Fibroblast of skin of scalp (primary cell): ENCODE data around the gene TBC1D3I. TPM values are rescaled to one million over a fixed set of nuclear protein-coding genes. Genes with fewer than 3 reads are reported as not detected.
"Not testable (repeated sequence)": the region's sequence is repeated elsewhere in the genome, so short reads cannot be mapped to it uniquely, and the experiment has no call there.

Source experiments
- DNase-seq: peaks from one replicate; pipeline ENCODE4 v3.0.0-alpha.2; 2013
- polyA plus RNA-seq, 2 experiments: library from polyadenylated mRNA; unstranded; fragments of 120-200 nt; gene quantifications; one replicate each; pipeline ENCODE4 v1.2.1, GENCODE V29; 2013; ENCODE audit not compliant: insufficient read length in 2 of 2

TBC1D3I gene
- polyA plus RNA-seq (2013, experiment 1 of 2; ENCODE audit: insufficient read length), result 0.25 TPM
- polyA plus RNA-seq (2013, experiment 2 of 2; ENCODE audit: insufficient read length), result not detected

DNA sequence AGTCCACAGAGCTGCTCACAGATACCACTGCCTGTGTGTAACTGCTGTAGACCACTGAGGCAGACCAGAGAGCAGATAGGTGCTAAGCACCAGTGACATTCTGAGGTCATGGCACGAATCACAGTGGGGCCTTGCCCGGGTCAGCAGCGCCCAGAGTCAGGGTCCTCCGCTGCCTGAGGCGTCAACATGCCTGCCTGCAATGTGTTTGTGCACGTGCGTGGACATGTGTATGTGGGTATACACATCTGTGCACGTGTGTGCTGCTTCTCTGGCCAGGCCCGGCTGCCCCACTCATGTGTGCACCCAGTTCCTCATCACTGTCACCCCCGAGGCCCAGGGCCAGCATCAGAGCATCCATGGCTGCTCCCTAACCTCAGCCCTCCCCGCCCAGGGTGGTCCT lies at the start of gene TBC1D3I:
Gene TBC1D3I (minus strand): TSS at position 101 of the 400 bp plus-strand sequence. CDS start 1,585 bp downstream, outside the sequence.
- DNase-seq, result not testable (repeated sequence)

DNA sequence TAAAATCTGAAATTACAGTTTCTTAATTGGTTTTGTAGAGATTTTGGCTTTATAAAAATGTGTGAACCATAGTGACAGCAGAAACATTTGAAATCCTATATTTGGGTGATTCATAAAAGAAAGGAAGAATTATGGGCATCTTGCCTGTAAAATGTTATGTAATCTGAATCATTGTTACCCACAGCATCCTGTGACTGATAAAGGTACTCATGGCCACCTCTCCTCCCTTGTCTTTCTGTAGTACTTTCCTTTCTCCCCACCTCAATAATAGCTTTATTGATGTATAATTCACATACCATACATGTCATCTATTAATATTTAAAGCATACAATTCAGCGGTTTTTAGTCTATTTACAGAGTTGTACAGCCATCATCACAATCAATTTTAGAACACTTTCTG lies 30.8 kb upstream of the TBC1D3I start:
- DNase-seq, result not testable (repeated sequence)

DNA sequence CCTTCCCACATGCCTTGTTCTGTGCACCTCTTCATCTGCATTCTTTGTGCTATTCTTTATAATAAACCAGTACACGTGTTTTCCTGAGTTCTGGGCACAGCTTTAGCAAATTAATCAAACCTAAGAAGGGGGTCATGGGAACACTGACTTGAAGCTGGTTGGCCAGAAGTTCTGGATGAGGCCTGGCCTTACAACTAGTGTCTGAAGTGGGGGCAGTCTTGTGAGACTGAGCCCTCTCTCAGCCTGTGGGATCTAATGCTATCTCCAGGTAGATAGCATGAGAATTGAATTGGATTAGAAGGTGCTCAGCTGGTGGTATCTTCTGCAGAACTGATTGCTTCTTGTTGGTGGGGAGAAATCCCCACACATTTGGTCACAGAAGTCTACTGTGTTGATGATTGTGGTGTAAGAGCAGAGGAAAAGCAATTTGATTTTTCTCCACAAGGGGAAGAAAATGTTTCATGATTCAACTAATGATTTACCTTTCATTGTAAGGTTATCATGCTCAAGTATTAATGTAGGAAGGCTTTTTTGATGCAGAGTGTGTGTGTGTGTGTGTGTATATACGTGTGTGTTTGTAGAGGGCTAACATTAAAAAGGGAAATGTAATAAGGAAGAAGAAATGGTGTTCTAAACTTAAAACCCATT lies 25.7 kb upstream of the TBC1D3I start:
- not testable (repeated sequence) for DNase-seq

DNA sequence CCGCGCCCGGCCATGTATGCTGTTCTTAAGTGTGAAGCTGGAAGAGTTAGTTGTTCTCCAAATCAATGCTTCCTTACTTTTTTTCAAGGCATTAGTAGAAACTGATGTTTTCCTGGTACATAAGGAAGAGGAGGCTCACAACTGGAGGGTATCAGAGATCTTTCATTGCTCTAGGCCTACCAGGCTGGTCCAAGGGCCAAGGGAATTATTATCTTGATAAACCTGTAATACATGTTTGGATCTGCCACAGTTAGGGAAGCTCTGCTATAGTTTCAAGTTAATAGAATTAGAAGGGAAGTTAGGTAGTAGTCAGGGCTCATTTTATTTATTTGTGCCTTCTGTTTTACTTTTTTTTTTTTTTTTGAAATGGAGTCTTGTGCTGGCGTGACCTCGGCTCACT lies 19.8 kb upstream of the TBC1D3I start:
- DNase-seq, result not testable (repeated sequence)

DNA sequence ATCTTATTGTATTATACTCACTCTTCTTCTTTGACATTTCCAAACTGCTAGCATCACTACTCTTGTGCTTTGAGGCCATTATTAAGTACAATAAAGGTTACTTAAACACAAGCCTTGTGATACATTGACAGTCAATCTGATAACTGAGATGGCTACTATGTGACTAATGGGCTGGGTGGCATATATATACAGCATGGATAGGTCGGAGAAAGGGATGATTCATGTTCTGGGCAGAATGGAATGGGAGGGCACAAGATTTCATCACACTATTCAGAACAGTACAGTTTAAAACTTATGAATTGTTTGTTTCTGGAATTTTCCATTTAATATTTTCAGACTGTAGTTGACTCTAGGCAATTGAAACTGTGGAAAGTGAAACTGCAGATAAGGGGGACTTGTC lies 18.9 kb upstream of the TBC1D3I start:
- DNase-seq, result not testable (repeated sequence)

DNA sequence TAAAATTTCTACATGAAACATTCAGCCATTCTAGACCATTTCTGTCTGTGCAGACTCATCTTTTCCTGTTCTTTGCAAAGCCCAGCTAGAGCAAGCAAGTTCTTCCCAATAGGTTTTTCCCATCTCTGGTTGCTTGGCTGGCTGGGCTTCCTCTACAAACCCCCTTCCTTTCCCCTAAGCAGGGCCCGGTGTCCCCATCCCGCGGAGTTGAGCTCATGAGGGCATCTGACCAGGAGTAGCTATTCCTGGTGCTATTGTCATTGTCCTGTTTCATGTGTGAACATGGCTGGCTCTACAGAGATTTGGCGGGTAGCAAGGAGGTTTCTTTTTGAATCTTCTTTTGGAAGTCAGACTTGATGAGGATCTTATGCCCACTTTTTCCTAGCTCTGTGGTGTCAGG lies 22.3 kb downstream of the TBC1D3I start:
- not testable (repeated sequence) for DNase-seq

DNA sequence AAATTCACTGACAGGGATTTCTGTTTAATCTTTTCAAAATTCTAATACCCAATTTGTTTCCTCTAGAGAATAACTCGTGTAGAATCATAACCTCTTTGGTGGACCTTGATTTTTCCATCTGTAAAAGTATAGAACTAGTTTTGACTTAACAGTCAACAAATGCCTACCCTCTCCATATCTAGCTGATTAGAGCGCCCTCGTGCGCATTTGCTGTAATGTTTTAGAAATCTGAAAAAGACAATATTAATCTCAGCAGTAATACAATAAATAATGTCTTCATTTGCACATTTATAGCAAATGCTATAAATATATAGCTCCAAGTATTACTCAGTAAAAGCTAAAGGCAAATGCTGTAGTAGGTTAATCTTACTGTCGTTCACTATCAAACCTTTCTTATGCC lies 34.7 kb downstream of the TBC1D3I start:
- not testable (repeated sequence) for DNase-seq

DNA sequence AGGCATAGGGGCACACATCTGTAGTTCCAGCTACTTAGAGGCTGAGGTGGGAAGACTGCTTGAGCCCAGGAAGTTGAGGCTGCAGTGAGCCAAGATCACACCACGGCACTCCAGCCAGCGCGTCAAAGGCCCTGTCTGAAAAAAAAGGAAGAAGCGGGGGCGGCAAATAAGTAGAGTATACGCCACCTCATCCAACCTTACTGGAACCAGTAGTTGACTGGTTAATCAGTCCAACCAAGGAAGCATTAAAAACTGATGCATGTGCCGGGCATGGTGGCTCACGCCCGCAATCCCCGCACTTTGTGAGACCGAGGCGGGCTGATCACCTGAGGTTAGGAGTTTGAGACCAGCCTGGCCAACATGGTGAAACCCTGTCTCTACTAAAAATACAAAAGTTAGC lies 41.4 kb downstream of the TBC1D3I start:
- not testable (repeated sequence) for DNase-seq

DNA sequence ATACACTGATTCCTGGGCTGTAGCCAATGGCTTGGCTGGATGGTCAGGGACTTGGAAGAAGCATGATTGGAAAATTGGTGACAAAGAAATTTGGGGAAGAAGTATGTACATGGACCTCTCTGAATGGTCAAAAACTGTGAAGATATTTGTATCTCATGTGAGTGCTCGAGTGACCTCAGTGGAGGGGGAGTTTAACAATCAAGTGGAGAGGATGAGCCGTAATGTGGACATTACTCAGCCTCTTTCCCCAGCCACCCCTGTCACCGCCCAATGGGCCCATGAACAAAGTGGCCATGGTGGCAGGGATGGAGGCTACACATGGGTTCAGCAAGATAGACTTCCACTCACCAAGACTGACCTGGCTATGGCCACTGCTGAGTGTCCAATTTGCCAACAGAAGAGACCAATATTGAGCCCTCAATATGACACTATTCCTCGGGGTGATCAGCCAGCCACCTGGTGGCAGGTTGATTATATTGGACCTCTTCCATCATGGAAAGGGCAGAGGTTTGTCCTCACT lies 42.7 kb downstream of the TBC1D3I start:
- DNase-seq, result not testable (repeated sequence)

DNA sequence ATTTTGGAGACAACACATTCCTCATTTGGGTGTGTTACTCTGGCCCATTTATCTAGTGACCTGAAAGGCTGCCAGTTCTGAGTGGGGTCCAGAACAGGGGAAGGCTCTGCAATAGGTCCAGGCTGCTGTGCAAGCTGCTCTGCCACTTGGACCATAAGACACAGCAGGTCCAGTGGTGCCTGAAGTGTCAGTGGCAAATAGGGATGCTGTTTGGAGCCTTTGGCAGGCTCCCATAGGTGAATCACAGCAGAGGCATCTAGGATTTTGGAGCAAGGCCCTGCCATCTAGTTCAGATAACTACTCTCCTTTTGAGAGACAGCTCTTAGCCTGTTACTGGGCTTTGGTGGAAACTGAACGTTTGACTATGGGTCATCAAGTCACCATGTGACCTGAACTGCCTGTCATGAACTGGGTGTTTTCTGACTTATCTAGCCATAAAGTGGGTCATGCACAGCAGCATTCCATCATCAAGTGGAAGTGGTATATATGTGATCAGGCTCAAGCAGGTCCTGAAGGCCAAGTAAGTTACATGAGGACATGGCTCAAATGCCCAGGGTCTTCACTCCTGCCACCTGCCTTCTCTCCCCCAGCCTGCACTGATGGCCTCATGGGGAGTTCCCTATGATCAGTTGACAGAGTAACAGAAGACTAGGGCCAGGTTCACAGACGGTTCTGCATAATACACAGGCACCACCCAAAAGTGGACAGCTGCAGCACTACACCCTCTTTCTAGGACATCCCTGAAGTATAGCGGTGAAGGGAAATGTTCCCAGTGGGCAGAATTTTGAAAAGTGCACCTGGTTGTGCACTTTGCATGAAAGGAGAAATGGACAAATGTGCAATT lies 43.4 kb downstream of the TBC1D3I start:
- not testable (repeated sequence) for DNase-seq

DNA sequence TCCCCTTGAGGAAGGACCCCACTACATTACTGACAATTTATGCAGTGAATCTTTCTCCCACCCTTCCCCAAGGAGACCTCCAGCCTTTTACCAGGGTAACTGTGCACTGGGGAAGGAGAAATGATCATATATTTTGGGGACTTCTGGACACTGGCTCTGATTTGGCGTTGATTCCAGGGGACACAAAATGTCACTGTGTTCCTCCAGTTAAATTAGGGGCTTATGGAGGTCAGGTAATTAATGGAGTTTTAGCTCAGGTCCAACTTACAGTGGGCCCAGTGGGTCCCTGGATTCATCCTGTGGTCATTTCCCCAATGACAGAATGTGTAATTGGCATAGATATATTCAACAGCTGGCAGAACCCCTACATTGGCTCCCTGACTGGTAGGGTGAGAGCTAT lies 44.8 kb downstream of the TBC1D3I start:
- not testable (repeated sequence) for DNase-seq

DNA sequence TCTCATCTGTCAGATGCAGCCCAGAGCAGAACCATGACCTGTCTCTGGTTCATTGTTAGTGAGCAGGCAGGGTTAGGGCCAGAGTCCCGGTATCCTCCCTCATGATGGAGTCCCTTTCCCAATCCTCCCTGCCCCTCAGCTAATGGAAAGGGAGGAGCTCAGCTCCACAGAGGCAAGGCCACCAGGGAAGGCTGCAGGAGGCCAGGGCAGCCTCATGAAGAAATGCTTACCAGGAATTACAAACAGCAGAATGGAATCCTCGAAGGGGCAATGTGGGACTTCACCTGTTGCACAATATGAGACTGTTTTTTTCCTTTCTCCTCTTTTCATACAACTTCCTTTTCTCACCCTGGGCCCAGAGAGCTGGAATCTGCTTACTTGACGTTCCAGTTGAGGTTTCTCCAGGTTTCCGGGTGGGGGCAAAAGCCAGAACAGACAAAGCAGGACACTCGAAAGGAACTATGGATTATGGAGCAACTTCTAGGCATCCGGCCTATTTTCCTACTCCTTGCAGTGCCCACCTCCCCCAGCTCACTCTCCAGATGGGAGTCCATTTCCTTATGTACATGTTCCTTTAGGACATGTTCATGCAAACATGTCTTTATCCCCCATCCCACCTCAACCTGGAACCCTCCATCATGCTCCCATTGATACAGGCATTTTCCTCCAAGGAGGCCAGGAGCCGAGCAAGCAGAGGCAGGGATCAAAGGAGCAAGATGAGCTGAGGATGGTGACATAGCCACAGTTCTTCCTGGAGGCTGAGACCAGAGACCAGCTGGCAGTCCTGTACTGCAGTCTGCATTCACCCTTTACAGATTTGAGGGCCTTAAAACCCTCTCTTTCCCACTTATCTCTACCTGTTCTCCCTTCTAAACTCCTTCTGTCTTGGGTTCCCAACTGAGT lies 48.7 kb downstream of the TBC1D3I start:
- not testable (repeated sequence) for DNase-seq

DNA sequence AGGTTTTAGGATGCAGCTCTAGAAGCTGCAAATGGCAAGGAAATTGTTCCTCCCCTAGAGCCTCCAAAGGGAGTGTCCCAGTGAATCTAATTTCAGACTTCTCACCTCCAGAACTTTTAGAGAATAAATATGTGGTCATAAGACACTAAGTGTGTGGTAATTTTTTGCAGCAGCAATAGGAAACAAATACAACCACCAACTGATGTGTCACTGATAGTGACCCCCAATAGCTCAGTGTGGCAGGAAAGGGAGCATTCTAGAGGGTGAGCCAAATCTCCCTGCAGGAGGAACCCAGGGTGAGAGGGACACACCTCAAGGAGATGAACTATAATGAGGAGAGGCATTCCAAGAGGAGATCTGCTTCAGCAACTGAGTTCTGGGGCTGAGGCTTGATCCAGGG lies 49.5 kb downstream of the TBC1D3I start:
- DNase-seq, result no peak

DNA sequence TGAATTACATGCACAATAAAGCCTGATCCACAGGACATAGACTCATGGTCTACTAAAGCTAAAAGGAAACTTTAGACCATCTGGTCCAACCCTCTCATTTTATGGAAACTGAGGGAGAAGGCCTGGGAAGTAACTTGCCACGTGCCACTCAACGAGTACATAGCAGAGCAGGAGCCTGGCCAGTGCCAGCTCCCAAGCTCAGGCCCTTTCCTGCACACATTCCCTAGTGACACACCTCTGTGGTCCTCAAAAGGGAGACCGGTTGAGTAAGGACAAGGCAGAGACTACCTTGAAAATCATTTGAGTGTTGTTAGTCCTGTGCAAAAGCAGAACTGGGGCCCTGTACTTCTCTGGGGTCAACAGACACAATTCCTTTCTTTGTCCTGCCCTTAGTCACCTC lies 50.7 kb downstream of the TBC1D3I start:
- DNase-seq, result no peak

DNA sequence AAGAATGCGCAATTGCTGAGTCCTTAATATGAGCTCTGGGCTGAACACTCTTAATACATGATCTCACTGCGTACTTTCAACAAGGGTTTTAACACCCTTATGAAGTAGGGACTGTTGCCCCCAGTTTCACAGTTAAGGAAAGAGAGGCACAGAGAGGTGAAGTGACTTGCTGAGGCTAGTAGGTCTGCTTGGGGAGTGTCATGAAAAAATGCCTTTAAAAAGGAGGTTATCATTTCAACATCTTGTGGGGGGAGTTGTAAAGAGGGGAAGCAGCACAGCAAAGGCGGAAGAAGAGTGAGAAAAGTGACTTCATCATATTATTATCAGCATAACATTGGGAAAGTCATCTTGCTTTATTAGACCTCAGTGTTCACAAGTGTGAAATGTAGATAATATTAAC lies 51.4 kb downstream of the TBC1D3I start:
- no peak for DNase-seq

DNA sequence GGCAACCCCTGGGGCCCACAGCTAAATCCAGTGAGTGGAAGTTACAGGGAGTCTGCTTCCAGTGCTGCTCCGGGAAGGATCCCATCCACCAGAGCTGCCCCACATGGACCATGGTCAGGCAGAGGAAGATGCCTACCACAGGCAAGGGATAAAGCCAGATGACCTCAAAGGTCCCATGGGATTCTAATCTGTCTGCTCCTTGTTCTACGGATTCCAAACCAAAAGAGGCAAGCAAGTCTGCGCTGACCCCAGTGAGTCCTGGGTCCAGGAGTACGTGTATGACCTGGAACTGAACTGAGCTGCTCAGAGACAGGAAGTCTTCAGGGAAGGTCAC lies 52.1 kb downstream of the TBC1D3I start:
- no peak for DNase-seq

DNA sequence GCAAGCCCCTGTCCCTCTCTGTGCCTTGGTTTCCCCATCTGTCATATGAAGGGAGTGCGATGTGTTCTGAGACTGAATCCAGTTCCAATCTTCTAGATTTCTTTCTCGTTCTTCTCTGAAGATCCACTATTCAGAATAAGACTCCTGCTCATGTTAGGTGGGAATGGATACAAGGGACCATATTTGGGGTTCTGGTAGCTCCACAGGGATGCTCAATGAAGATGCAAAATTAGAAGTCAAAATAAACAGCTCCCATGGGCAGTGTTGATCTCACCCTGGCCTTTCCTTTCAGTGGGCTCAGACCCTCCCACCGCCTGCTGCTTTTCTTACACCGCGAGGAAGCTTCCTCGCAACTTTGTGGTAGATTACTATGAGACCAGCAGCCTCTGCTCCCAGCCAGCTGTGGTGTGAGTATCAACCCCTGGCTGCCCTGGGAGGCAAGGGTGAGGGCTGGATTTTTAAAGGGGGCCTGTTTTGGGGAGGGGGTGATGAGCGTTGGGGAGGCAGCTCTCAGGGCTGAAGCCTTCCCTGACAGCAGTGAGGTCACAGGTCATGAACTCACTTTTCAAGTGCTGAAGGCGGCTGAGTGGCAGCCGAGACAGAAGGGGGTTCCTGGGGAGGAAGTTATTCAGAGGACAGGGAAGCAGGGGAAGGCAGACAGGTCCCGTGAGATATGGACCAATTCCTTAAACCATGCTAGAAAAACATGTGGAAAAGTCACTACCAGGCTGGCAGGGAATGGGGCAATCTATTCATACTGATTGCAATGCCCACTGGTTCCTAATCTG lies 52.7 kb downstream of the TBC1D3I start:
- not testable (repeated sequence) for DNase-seq

DNA sequence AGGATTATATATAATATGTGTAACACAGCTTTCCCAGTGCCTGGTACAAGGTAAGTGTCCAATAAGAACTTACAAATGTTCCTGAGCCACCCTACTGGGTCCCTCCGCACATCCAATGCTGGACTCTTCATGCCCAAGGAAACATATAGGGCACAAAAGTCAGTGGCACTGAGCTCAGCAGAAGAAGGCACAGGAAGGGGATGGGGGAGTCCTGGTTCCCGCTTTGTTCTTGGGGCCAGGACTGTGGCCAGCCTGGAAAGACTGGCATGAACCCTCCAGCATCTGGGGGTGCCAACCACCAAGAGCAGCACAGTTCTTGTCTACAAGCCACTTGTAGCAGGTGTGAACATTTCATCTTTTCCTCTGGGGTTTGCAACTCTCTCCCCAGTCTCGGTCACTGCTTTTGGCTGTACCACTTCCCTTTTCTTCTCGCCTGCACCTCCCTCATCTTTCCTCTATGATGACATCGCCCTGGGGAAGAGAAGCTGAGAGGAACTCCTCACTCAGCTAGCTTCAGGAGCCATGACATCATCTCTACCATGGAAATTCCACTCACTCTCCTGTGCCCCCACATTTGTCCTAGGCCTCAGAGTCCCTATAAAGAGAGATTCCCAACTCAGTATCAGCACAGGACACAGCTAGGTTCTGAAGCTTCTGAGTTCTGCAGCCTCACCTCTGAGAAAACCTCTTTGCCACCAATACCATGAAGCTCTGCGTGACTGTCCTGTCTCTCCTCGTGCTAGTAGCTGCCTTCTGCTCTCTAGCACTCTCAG lies 53.7 kb downstream of the TBC1D3I start, which contains the start of gene CCL4L2:
Gene CCL4L2 (plus strand): TSS at position 625 of the 773 bp plus-strand sequence.
- not testable (repeated sequence) for DNase-seq

DNA sequence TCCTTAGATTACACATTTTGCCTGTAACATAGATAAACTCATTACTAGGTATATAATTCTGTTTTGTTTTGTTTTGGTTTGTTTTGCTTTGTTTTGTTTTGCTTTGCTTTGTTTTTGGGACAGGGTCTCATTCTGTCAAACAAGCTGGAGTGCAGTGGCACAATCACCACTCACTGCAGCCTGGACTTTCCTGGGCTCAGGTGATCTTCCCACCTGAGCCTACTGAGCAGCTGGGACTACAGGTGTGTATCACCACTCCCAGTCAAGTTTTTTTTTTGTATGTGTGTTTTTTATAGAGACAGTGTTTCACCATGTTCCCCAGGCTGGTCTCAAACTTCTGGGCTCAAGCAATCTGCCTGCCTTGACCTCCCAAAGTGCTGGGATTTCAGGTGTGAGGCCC lies 54.8 kb downstream of the TBC1D3I start:
- no peak for DNase-seq

DNA sequence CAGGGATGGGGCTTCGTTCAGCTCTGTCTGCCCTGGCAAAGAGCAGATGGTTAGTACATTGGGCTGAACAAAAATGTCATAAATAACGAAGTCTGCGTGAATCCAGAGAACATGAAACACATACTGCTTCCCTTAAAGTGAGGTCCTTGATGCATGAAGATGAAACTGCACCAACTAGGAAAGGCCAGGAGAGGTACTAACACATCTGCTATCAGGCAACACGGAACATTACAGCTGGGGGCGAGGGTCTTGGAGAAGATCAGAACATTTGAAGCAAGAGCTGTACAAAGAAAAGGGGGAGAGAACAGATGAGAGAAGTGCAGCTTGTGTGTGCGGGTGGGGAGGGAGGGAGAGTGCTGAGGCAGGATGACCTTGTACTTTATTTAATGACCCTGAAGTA lies 57.0 kb downstream of the TBC1D3I start:
- DNase-seq, result not testable (repeated sequence)

DNA sequence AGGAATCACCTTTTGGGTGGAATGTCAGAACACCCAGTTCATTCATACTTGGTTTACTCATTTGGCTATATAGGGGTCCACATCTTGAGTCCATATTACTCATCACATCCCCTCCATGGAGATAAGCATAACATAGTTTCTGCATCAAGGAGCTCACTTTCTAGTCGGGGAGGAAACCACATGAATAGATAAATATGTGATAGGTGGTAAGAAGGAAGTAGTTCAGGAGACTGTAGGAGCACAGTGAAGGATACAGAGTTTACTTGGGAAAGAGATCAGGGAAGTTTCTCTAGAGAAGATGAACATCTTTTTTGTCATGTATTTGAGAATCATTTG lies 57.9 kb downstream of the TBC1D3I start:
- DNase-seq, result not testable (repeated sequence)
